A673 (cell line): ENCODE measurements around the gene CEP57L1.
"Not testable (repeated sequence)": the region's sequence is repeated elsewhere in the genome, so short reads cannot be mapped to it uniquely, and the experiment has no call there.

Experiments used
- CTCF ChIP-seq: fragments of 300-800, 200-600 bp; sonication (generic); conservative IDR thresholded peaks from 2 replicates; pipeline ENCODE4 v1.5.1; 2017; ENCODE audit warnings: low read depth, mild to moderate bottlenecking, antibody characterized with exemption, low read length, moderate library complexity, mixed read lengths
- EZH2 ChIP-seq: fragments of 200-600 bp; sonication (generic); IDR thresholded peaks from 2 replicates; pipeline ENCODE4 v1.6.1; 2017; ENCODE audit warnings: borderline replicate concordance, low read depth, mild to moderate bottlenecking, mixed read lengths, antibody characterized with exemption, low read length; ENCODE audit not compliant: poor library complexity, severe bottlenecking

GRCh38 chr6:109112663-109113062 is 17.4 kb downstream of the CEP57L1 start:
- TF ChIP-seq CTCF, EZH2: not testable (repeated sequence)
